Thyroid gland (tissue), 4 donors: ENCODE results near the gene MMP24OS.

Experiments
- CTCF ChIP-seq, 6 experiments: fragments of 200-600 bp in 3 of 6; fragments of 450-650 bp in 3 of 6; sonication (generic) in 3 of 6; IDR thresholded peaks; one replicate each; pipeline ENCODE4 v1.5.1; 2016 to 2019; ENCODE audit warnings: antibody characterized with exemption in 6 of 6, mild to moderate bottlenecking in 2 of 6, inconsistent platforms in 1 of 6, moderate library complexity in 1 of 6
- POLR2A ChIP-seq, 2 donors: fragments of 450-650 bp; IDR thresholded peaks; one replicate each; pipeline ENCODE4 v1.6.1; 2017; ENCODE audit warnings: antibody characterized with exemption in 2 of 2, mild to moderate bottlenecking in 2 of 2, moderate library complexity in 1 of 2

DNA sequence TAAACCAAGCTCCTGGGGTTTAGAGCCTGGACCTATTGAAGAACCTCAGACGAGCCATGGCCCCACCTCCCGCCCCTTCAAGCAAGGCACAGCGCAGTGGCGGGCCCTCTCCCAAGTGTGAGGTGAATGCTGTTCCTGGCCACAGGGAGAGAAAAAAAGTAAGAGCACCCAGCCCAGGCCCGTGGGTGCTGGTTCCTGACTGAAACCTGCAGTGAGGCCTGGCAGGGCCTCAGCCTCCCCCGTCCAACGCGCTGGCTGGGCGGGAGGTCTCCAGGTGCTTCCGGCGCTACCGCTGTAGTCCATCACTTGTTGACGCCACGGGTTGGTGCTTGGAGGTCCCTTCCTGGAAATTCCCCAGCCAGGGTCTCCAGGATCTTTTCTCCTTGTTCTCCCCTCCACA, 19.8 kb upstream of the MMP24OS start:
- TF ChIP-seq CTCF (IDR thresholded peaks at IDR 0.05) (no peak), POLR2A (IDR thresholded peaks at IDR 0.05) (no peak)
